Measurements from ENCODE around the gene SLC5A10.

Gene SLC5A10

GRCh38 chr17:18951941-18952842 is at the start of gene SLC5A10:
TSS of gene SLC5A10 (plus strand) at chr17:18952165. CDS start at chr17:18952206, 41 bp downstream.
- Histone ChIP-seq H3K4me1 (ENCODE audit: control insufficient read depth in 1 of 2, insufficient read depth in 2 of 2, low read length in 2 of 2) (no peaks in the 10 kb centered on the region), H3K36me3 (ENCODE audit: control insufficient read depth in 1 of 2, insufficient read depth in 2 of 2, low read length in 2 of 2) (no peaks in the 10 kb centered on the region), H3K4me3 (ENCODE audit: low read depth in 1 of 2, low read length in 2 of 2) (no peak within 1 kb of the TSS), H3K27ac (ENCODE audit: low read depth, low read length) (no peak within 1 kb of the TSS), H3K9ac (ENCODE audit: low read depth in 1 of 2, low read length in 2 of 2) (no peak within 1 kb of the TSS), H3K9me3 (ENCODE audit: control insufficient read depth in 1 of 2, low read length in 2 of 2) (no peaks in the 10 kb centered on the region), H3K27me3 (ENCODE audit: control insufficient read depth in 1 of 2, insufficient read depth in 2 of 2, low read length in 2 of 2) (peaks cover 0 to 5% of the 10 kb centered on the region in 2 donors)

DNA sequence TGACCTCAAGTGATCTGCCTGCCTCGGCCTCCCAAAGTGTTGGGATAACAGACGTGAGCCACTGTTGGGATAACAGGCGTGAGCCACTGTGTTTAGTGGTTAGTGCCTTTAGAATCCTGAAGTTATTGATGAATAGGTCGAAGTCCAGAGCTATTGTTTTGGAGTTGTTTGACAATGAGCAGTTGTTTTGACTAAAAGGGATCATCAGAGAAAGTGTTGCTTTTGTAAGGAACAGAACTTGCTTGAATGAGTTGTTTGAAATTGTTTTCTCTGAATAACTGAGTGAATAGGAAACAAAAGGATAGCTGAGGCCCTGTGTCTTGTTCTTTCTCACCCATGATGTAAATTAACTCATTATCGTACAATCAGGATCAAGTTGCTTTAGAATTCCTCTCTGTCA is 47.5 kb upstream of the SLC5A10 start:
- Histone ChIP-seq H3K27ac (ENCODE audit: low read depth, low read length) (no peak overlapping the region), H3K4me3 (ENCODE audit: low read depth in 1 of 2, low read length in 2 of 2) (no peak overlapping the region), H3K4me1 (ENCODE audit: control insufficient read depth in 1 of 2, insufficient read depth in 2 of 2, low read length in 2 of 2) (peaks cover 17 to 19% of the 10 kb centered on the region in 2 donors), H3K9me3 (ENCODE audit: control insufficient read depth in 1 of 2, low read length in 2 of 2) (no peaks in the 10 kb centered on the region), H3K36me3 (ENCODE audit: control insufficient read depth in 1 of 2, insufficient read depth in 2 of 2, low read length in 2 of 2) (peaks cover 10 to 41% of the 10 kb centered on the region in 2 donors), H3K27me3 (ENCODE audit: control insufficient read depth in 1 of 2, insufficient read depth in 2 of 2, low read length in 2 of 2) (no peaks in the 10 kb centered on the region), H3K9ac (ENCODE audit: low read depth in 1 of 2, low read length in 2 of 2) (no peak overlapping the region)

DNA sequence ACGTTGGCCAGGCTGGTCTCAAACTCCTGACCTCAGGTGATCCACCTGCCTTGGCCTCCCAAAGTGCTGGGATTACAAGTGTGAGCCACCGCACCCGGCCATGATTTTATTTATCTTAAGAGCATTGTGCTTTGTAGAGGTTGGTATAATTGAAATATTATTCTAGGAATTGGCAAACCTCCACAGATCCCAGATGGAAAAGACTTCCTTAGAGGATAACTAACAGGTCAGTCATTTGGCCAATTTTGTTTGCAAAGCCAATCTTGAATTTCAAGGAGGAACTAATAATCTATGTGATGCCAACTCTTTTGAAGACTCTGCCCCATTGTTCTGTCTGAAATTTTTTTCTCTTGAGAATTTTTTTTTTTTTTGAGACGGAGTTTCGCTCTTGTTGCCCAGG is 46.7 kb upstream of the SLC5A10 start:
- Histone ChIP-seq H3K36me3 (ENCODE audit: control insufficient read depth in 1 of 2, insufficient read depth in 2 of 2, low read length in 2 of 2) (peaks cover 10 to 41% of the 10 kb centered on the region in 2 donors), H3K9ac (ENCODE audit: low read depth in 1 of 2, low read length in 2 of 2) (no peak overlapping the region), H3K4me3 (ENCODE audit: low read depth in 1 of 2, low read length in 2 of 2) (no peak overlapping the region), H3K27me3 (ENCODE audit: control insufficient read depth in 1 of 2, insufficient read depth in 2 of 2, low read length in 2 of 2) (no peaks in the 10 kb centered on the region), H3K4me1 (ENCODE audit: control insufficient read depth in 1 of 2, insufficient read depth in 2 of 2, low read length in 2 of 2) (peaks cover 17% of the 10 kb centered on the region in 2 donors), H3K9me3 (ENCODE audit: control insufficient read depth in 1 of 2, low read length in 2 of 2) (no peaks in the 10 kb centered on the region), H3K27ac (ENCODE audit: low read depth, low read length) (no peak overlapping the region)

DNA sequence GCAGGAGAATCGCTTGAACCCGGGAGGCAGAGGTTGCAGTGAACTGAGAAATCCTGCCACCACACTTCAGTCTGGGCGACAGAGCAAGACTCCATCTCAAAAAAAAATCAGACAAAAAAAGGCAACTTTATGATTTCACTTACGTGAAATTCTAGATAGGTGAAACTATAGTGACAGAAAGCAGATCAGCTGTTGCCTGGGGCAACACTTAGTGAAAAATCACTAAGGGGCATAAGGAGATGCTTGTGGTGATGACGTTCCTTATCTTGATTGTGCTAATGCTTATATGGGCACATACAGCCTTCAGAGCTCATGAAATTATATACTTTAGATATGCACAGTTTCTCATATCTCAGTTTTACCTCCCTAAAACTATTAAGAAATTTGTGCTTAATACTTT is 41.6 kb upstream of the SLC5A10 start:
- peaks cover 14 to 56% of the 10 kb centered on the region in 2 donors for H3K36me3 ChIP-seq (ENCODE audit: control insufficient read depth in 1 of 2, insufficient read depth in 2 of 2, low read length in 2 of 2)
- H3K27me3 ChIP-seq (ENCODE audit: control insufficient read depth in 1 of 2, insufficient read depth in 2 of 2, low read length in 2 of 2): no peaks in the 10 kb centered on the region
- H3K27ac ChIP-seq (ENCODE audit: low read depth, low read length): no peak overlapping the region
- H3K4me3 ChIP-seq (ENCODE audit: low read depth in 1 of 2, low read length in 2 of 2): no peak overlapping the region
- H3K9ac ChIP-seq (ENCODE audit: low read depth in 1 of 2, low read length in 2 of 2): no peak overlapping the region
- no peaks in the 10 kb centered on the region for H3K9me3 ChIP-seq (ENCODE audit: control insufficient read depth in 1 of 2, low read length in 2 of 2)
- H3K4me1 ChIP-seq (ENCODE audit: control insufficient read depth in 1 of 2, insufficient read depth in 2 of 2, low read length in 2 of 2): no peaks in the 10 kb centered on the region

GRCh38 chr17:18910881-18911280 is 41.1 kb upstream of the SLC5A10 start:
- Histone ChIP-seq H3K9ac (ENCODE audit: low read depth in 1 of 2, low read length in 2 of 2) (no peak overlapping the region), H3K36me3 (ENCODE audit: control insufficient read depth in 1 of 2, insufficient read depth in 2 of 2, low read length in 2 of 2) (peaks cover 14 to 58% of the 10 kb centered on the region in 2 donors), H3K4me1 (ENCODE audit: control insufficient read depth in 1 of 2, insufficient read depth in 2 of 2, low read length in 2 of 2) (no peaks in the 10 kb centered on the region), H3K27ac (ENCODE audit: low read depth, low read length) (no peak overlapping the region), H3K27me3 (ENCODE audit: control insufficient read depth in 1 of 2, insufficient read depth in 2 of 2, low read length in 2 of 2) (no peaks in the 10 kb centered on the region), H3K9me3 (ENCODE audit: control insufficient read depth in 1 of 2, low read length in 2 of 2) (no peaks in the 10 kb centered on the region), H3K4me3 (ENCODE audit: low read depth in 1 of 2, low read length in 2 of 2) (no peak overlapping the region)

DNA sequence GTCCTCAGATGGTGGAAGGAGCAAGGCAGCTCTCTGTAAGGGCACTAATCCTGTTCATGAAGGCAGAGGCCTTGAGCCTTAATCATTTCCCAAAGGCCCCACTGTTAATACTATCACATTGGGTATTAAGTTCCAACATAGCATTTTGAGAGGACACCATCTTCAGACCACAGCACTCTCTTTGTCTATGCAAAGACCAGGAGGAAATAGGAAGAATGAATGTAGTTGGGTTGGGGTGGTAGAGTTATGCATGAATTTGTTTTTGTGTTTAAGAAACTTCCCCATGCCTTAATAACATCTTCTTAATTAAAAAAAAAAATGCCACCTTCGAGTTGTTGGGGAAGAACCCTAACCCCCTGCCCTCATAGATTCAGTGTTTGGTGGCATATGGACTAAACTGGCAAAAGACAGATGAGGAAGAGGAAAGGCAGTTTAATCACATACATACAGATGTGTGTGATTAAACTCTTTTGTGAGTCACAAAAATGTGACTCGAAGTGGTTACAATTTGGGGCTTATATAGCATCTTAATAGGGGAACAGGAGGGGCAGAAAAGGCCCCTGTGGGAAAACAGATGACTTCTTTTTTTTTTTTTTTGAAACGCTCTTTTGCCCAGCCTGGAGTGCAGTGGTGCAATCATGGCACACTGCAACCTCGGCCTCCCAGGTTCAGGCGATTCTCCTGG is 35.0 kb upstream of the SLC5A10 start:
- Histone ChIP-seq H3K27me3 (ENCODE audit: control insufficient read depth in 1 of 2, insufficient read depth in 2 of 2, low read length in 2 of 2) (no peaks in the 10 kb centered on the region), H3K36me3 (ENCODE audit: control insufficient read depth in 1 of 2, insufficient read depth in 2 of 2, low read length in 2 of 2) (peaks cover 6 to 33% of the 10 kb centered on the region in 2 donors), H3K4me1 (ENCODE audit: control insufficient read depth in 1 of 2, insufficient read depth in 2 of 2, low read length in 2 of 2) (peaks cover 17 to 19% of the 10 kb centered on the region in 2 donors), H3K9ac (ENCODE audit: low read depth in 1 of 2, low read length in 2 of 2) (no peak overlapping the region), H3K9me3 (ENCODE audit: control insufficient read depth in 1 of 2, low read length in 2 of 2) (no peaks in the 10 kb centered on the region), H3K4me3 (ENCODE audit: low read depth in 1 of 2, low read length in 2 of 2) (no peak overlapping the region), H3K27ac (ENCODE audit: low read depth, low read length) (no peak overlapping the region)

- no peak overlapping the region for H3K9ac ChIP-seq (ENCODE audit: low read depth in 1 of 2, low read length in 2 of 2)
- no peak overlapping the region for H3K4me3 ChIP-seq (ENCODE audit: low read depth in 1 of 2, low read length in 2 of 2)
- no peak overlapping the region for H3K27ac ChIP-seq (ENCODE audit: low read depth, low read length)
- peaks cover 21 to 24% of the 10 kb centered on the region in 2 donors for H3K4me1 ChIP-seq (ENCODE audit: control insufficient read depth in 1 of 2, insufficient read depth in 2 of 2, low read length in 2 of 2)
- no peaks in the 10 kb centered on the region for H3K9me3 ChIP-seq (ENCODE audit: control insufficient read depth in 1 of 2, low read length in 2 of 2)
- peaks cover 6 to 27% of the 10 kb centered on the region in 2 donors for H3K36me3 ChIP-seq (ENCODE audit: control insufficient read depth in 1 of 2, insufficient read depth in 2 of 2, low read length in 2 of 2)
- H3K27me3 ChIP-seq (ENCODE audit: control insufficient read depth in 1 of 2, insufficient read depth in 2 of 2, low read length in 2 of 2): no peaks in the 10 kb centered on the region
Measured at GRCh38 chr17:18917506-18918032, 34.4 kb upstream of the SLC5A10 start.

DNA sequence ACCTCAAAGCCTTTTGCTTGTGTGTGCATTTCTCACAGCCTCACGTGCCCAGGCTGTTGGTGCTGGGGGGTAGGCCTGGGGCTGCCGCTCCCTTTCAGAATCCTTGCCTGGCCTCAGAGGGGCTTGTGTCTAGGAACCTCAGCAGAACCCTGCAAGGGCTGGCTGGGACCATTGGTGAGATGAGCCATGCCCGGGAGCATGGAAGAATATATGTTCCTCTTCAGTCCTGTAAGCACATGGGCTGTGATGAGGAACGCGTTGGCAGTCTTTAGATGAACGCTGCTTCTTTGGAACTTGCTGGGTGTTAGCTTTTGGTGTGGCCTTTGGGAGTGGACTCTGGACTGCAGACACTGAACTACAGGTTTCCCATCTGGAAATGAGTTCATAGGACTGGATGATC is 32.0 kb upstream of the SLC5A10 start:
- no peak overlapping the region for H3K27ac ChIP-seq (ENCODE audit: low read depth, low read length)
- no peaks in the 10 kb centered on the region for H3K27me3 ChIP-seq (ENCODE audit: control insufficient read depth in 1 of 2, insufficient read depth in 2 of 2, low read length in 2 of 2)
- H3K9ac ChIP-seq (ENCODE audit: low read depth in 1 of 2, low read length in 2 of 2): no peak overlapping the region
- H3K36me3 ChIP-seq (ENCODE audit: control insufficient read depth in 1 of 2, insufficient read depth in 2 of 2, low read length in 2 of 2): peaks cover 6 to 26% of the 10 kb centered on the region in 2 donors
- H3K9me3 ChIP-seq (ENCODE audit: control insufficient read depth in 1 of 2, low read length in 2 of 2): no peaks in the 10 kb centered on the region
- H3K4me1 ChIP-seq (ENCODE audit: control insufficient read depth in 1 of 2, insufficient read depth in 2 of 2, low read length in 2 of 2): peaks cover 21 to 24% of the 10 kb centered on the region in 2 donors
- no peak overlapping the region for H3K4me3 ChIP-seq (ENCODE audit: low read depth in 1 of 2, low read length in 2 of 2)

GRCh38 chr17:18920911-18921441 is 31.0 kb upstream of the SLC5A10 start:
- Histone ChIP-seq H3K9me3 (ENCODE audit: control insufficient read depth in 1 of 2, low read length in 2 of 2) (no peaks in the 10 kb centered on the region), H3K9ac (ENCODE audit: low read depth in 1 of 2, low read length in 2 of 2) (no peak overlapping the region), H3K27me3 (ENCODE audit: control insufficient read depth in 1 of 2, insufficient read depth in 2 of 2, low read length in 2 of 2) (no peaks in the 10 kb centered on the region), H3K4me3 (ENCODE audit: low read depth in 1 of 2, low read length in 2 of 2) (no peak overlapping the region), H3K36me3 (ENCODE audit: control insufficient read depth in 1 of 2, insufficient read depth in 2 of 2, low read length in 2 of 2) (peaks cover 11 to 26% of the 10 kb centered on the region in 2 donors), H3K4me1 (ENCODE audit: control insufficient read depth in 1 of 2, insufficient read depth in 2 of 2, low read length in 2 of 2) (peaks cover 21 to 24% of the 10 kb centered on the region in 2 donors), H3K27ac (ENCODE audit: low read depth, low read length) (no peak overlapping the region)

- Histone ChIP-seq H3K27ac (ENCODE audit: low read depth, low read length) (no peak overlapping the region), H3K9ac (ENCODE audit: low read depth in 1 of 2, low read length in 2 of 2) (no peak overlapping the region)
Measured at GRCh38 chr17:18921485-18921884, 30.5 kb upstream of the SLC5A10 start.

More at GRCh38 chr17:18921485-18921884, 30.5 kb upstream of the SLC5A10 start:
- peaks cover 11 to 26% of the 10 kb centered on the region in 2 donors for H3K36me3 ChIP-seq (ENCODE audit: control insufficient read depth in 1 of 2, insufficient read depth in 2 of 2, low read length in 2 of 2)
- peaks cover 21 to 24% of the 10 kb centered on the region in 2 donors for H3K4me1 ChIP-seq (ENCODE audit: control insufficient read depth in 1 of 2, insufficient read depth in 2 of 2, low read length in 2 of 2)
- no peak overlapping the region for H3K4me3 ChIP-seq (ENCODE audit: low read depth in 1 of 2, low read length in 2 of 2)
- H3K27me3 ChIP-seq (ENCODE audit: control insufficient read depth in 1 of 2, insufficient read depth in 2 of 2, low read length in 2 of 2): no peaks in the 10 kb centered on the region
- H3K9me3 ChIP-seq (ENCODE audit: control insufficient read depth in 1 of 2, low read length in 2 of 2): no peaks in the 10 kb centered on the region
